ENCODE measurements around the gene GADD45GIP1. TPM values are rescaled to one million over a fixed set of nuclear protein-coding genes. Genes with fewer than 3 reads are reported as not detected.
A peak's percentile ranks its signal among the peaks of the same experiment; 100 is the strongest.

GADD45GIP1 gene
- total and polyA plus RNA-seq, 4 donors: 15.3 to 40.6 (median 23.3) TPM

- H3K4me3 ChIP-seq (ENCODE audit: low read length in 2 of 2): no peak overlapping the region
- no peak overlapping the region for H3K27ac ChIP-seq (ENCODE audit: low read depth in 1 of 2, low read length in 2 of 2)
- DNase-seq: no peak
- no peak for ATAC-seq (ENCODE audit: low FRiP score)
- no peaks in the 10 kb centered on the region for H3K9me3 ChIP-seq (ENCODE audit: control insufficient read depth, low read length)
- H3K36me3 ChIP-seq (ENCODE audit: control insufficient read depth in 1 of 2, insufficient read depth in 2 of 2, low read length in 1 of 2): no peaks in the 10 kb centered on the region
- no peaks in the 10 kb centered on the region for H3K4me1 ChIP-seq (ENCODE audit: control insufficient read depth in 1 of 2, insufficient read depth in 2 of 2, low read length in 2 of 2)
- intact Hi-C loops (cut with DNase I): no loop called here
- 76 to 83% methylated on average over 12 of the region's 12 CpGs for WGBS, 2 donors
- H3K27me3 ChIP-seq (ENCODE audit: control insufficient read depth in 1 of 2, insufficient read depth in 2 of 2, low read length in 1 of 2): no peaks in the 10 kb centered on the region
Measured at GRCh38 chr19:12913851-12914690, 43.0 kb downstream of the GADD45GIP1 start.

- 2 to 5% methylated on average over 22 of the region's 22 CpGs for WGBS, 2 donors
- no peaks in the 10 kb centered on the region for H3K36me3 ChIP-seq (ENCODE audit: control insufficient read depth in 1 of 2, insufficient read depth in 2 of 2, low read length in 1 of 2)
- peak; percentile 80 to 89 for DNase-seq
- no peak overlapping the region for H3K4me3 ChIP-seq (ENCODE audit: low read length in 2 of 2)
- no peaks in the 10 kb centered on the region for H3K9me3 ChIP-seq (ENCODE audit: control insufficient read depth, low read length)
- intact Hi-C loops (cut with DNase I): no loop called here
- peak overlapping the region in 1 of 2 donors; percentile 9 for H3K27ac ChIP-seq (ENCODE audit: low read depth in 1 of 2, low read length in 2 of 2)
- H3K27me3 ChIP-seq (ENCODE audit: control insufficient read depth in 1 of 2, insufficient read depth in 2 of 2, low read length in 1 of 2): no peaks in the 10 kb centered on the region
- no peaks in the 10 kb centered on the region for H3K4me1 ChIP-seq (ENCODE audit: control insufficient read depth in 1 of 2, insufficient read depth in 2 of 2, low read length in 2 of 2)
- peak; percentile 83 for ATAC-seq (ENCODE audit: low FRiP score)
Measured at GRCh38 chr19:12913011-12913561, 43.9 kb downstream of the GADD45GIP1 start.

GRCh38 chr19:12912571-12912970 lies 44.5 kb downstream of the GADD45GIP1 start:
- no peak overlapping the region for H3K27ac ChIP-seq (ENCODE audit: low read depth in 1 of 2, low read length in 2 of 2)

GRCh38 chr19:12907166-12907565 lies 49.9 kb downstream of the GADD45GIP1 start:
- intact Hi-C loops (cut with DNase I): no loop called here
- 88 to 92% methylated on average over 9 of the region's 9 CpGs for WGBS, 2 donors
- no peak for DNase-seq
- Histone ChIP-seq H3K9me3 (ENCODE audit: control insufficient read depth, low read length) (no peaks in the 10 kb centered on the region), H3K4me3 (ENCODE audit: low read length in 2 of 2) (no peak overlapping the region), H3K27ac (ENCODE audit: low read depth in 1 of 2, low read length in 2 of 2) (no peak overlapping the region), H3K36me3 (ENCODE audit: control insufficient read depth in 1 of 2, insufficient read depth in 2 of 2, low read length in 1 of 2) (no peaks in the 10 kb centered on the region), H3K27me3 (ENCODE audit: control insufficient read depth in 1 of 2, insufficient read depth in 2 of 2, low read length in 1 of 2) (no peaks in the 10 kb centered on the region), H3K4me1 (ENCODE audit: control insufficient read depth in 1 of 2, insufficient read depth in 2 of 2, low read length in 2 of 2) (no peaks in the 10 kb centered on the region)
- no peak for ATAC-seq (ENCODE audit: low FRiP score)

More at GRCh38 chr19:12912571-12912970, 44.5 kb downstream of the GADD45GIP1 start:
- ATAC-seq (ENCODE audit: low FRiP score): no peak
- Histone ChIP-seq H3K27me3 (ENCODE audit: control insufficient read depth in 1 of 2, insufficient read depth in 2 of 2, low read length in 1 of 2) (no peaks in the 10 kb centered on the region), H3K4me3 (ENCODE audit: low read length in 2 of 2) (no peak overlapping the region), H3K9me3 (ENCODE audit: control insufficient read depth, low read length) (no peaks in the 10 kb centered on the region), H3K36me3 (ENCODE audit: control insufficient read depth in 1 of 2, insufficient read depth in 2 of 2, low read length in 1 of 2) (no peaks in the 10 kb centered on the region), H3K4me1 (ENCODE audit: control insufficient read depth in 1 of 2, insufficient read depth in 2 of 2, low read length in 2 of 2) (no peaks in the 10 kb centered on the region)
- no peak for DNase-seq
- intact Hi-C loops (cut with DNase I): no loop called here
- 31 to 43% methylated on average over 4 of the region's 4 CpGs for WGBS, 2 donors

Small RNA genes within 50 kb of the gene (microRNA-seq; reads per million reads assigned to microRNA genes)
- gene MIR5695 (0 reads per million in 2 donors), gene MIR6515 (0 to 0.60 reads per million in 2 donors)

Other genes starting within 250 kb of the GADD45GIP1 start
- 10 to 100 TPM; 61.5 to 71.8 TPM for gene TNPO2, start 233.3 kb downstream of the GADD45GIP1 start, total RNA-seq
- 10 to 100 TPM; 15.2 to 38.5 TPM for gene TNPO2, start 233.3 kb downstream of the GADD45GIP1 start, polyA plus RNA-seq
- 100 to 1,000 TPM; 119 to 121 TPM for gene TRIR, start 222.5 kb downstream of the GADD45GIP1 start, total RNA-seq
- 100 to 1,000 TPM; 233 to 289 TPM for gene TRIR, start 222.5 kb downstream of the GADD45GIP1 start, polyA plus RNA-seq
- gene GET3, start 219.7 kb downstream of the GADD45GIP1 start, total RNA-seq: 10 to 100 TPM; 35.4 to 42.2 TPM
- 10 to 100 TPM; 61.2 to 70.6 TPM for gene GET3, start 219.7 kb downstream of the GADD45GIP1 start, polyA plus RNA-seq
- not detected for gene BEST2, start 205.4 kb downstream of the GADD45GIP1 start, total RNA-seq
- 1 to 10 TPM in 1 of 2 donors, not detected in 1; 2.5 TPM for gene BEST2, start 205.4 kb downstream of the GADD45GIP1 start, polyA plus RNA-seq
- gene HOOK2, start 181.7 kb downstream of the GADD45GIP1 start, total RNA-seq: 10 to 100 TPM; 28.5 to 45.5 TPM
- 10 to 100 TPM; 14.4 to 92.5 TPM for gene HOOK2, start 181.7 kb downstream of the GADD45GIP1 start, polyA plus RNA-seq
- 100 to 1,000 TPM; 250 to 609 TPM for gene JUNB, start 165.7 kb downstream of the GADD45GIP1 start, total RNA-seq
- gene JUNB, start 165.7 kb downstream of the GADD45GIP1 start, polyA plus RNA-seq: 100 to 1,000 TPM in 1 of 2 donors, 10 to 100 TPM in 1; 97.0 to 623 TPM
- 100 to 1,000 TPM in 1 of 2 donors, 10 to 100 TPM in 1; 90.5 to 118 TPM for gene PRDX2, start 155.4 kb downstream of the GADD45GIP1 start, total RNA-seq
- gene PRDX2, start 155.4 kb downstream of the GADD45GIP1 start, polyA plus RNA-seq: 100 to 1,000 TPM; 151 to 202 TPM
- gene THSD8, start 155.2 kb downstream of the GADD45GIP1 start, total RNA-seq: 1 to 10 TPM in 1 of 2 donors, not detected in 1; 1.2 TPM
- gene THSD8, start 155.2 kb downstream of the GADD45GIP1 start, polyA plus RNA-seq: 1 to 10 TPM in 1 of 2 donors, not detected in 1; 2.5 TPM
- gene RNASEH2A, start 150.6 kb downstream of the GADD45GIP1 start, total RNA-seq: 1 to 10 TPM; 2.9 to 7.2 TPM
- 1 to 10 TPM; 1.6 to 3.3 TPM for gene RNASEH2A, start 150.6 kb downstream of the GADD45GIP1 start, polyA plus RNA-seq
- gene RTBDN, start 122.6 kb downstream of the GADD45GIP1 start, total RNA-seq: not detected
- 1 to 10 TPM in 1 of 2 donors, not detected in 1; 2.0 TPM for gene RTBDN, start 122.6 kb downstream of the GADD45GIP1 start, polyA plus RNA-seq
- gene MAST1, start 118.7 kb downstream of the GADD45GIP1 start, total RNA-seq: under 1 TPM in 1 of 2 donors, not detected in 1; 0.54 TPM
- gene MAST1, start 118.7 kb downstream of the GADD45GIP1 start, polyA plus RNA-seq: under 1 TPM in 1 of 2 donors, not detected in 1; 0.13 TPM
- 10 to 100 TPM; 26.8 to 39.5 TPM for gene DNASE2, start 75.8 kb downstream of the GADD45GIP1 start, total RNA-seq
- 10 to 100 TPM; 27.4 to 49.9 TPM for gene DNASE2, start 75.8 kb downstream of the GADD45GIP1 start, polyA plus RNA-seq
- gene KLF1, start 70.0 kb downstream of the GADD45GIP1 start, total RNA-seq: under 1 TPM in 1 of 2 donors, not detected in 1; 0.39 TPM
- gene KLF1, start 70.0 kb downstream of the GADD45GIP1 start, polyA plus RNA-seq: not detected
- gene GCDH, start 66.1 kb downstream of the GADD45GIP1 start, total RNA-seq: 10 to 100 TPM; 15.1 to 16.4 TPM
- 10 to 100 TPM; 21.9 to 29.1 TPM for gene GCDH, start 66.1 kb downstream of the GADD45GIP1 start, polyA plus RNA-seq
- under 1 TPM; 0.42 to 0.51 TPM for gene SYCE2, start 37.9 kb downstream of the GADD45GIP1 start, total RNA-seq
- under 1 TPM in 1 of 2 donors, not detected in 1; 0.15 TPM for gene SYCE2, start 37.9 kb downstream of the GADD45GIP1 start, polyA plus RNA-seq
- gene FARSA, start 23.5 kb downstream of the GADD45GIP1 start, total RNA-seq: 10 to 100 TPM; 27.2 to 31.4 TPM
- gene FARSA, start 23.5 kb downstream of the GADD45GIP1 start, polyA plus RNA-seq: 10 to 100 TPM; 19.7 to 23.2 TPM
- 100 to 1,000 TPM; 649 to 778 TPM for gene CALR, start 18.6 kb downstream of the GADD45GIP1 start, total RNA-seq
- gene CALR, start 18.6 kb downstream of the GADD45GIP1 start, polyA plus RNA-seq: 100 to 1,000 TPM; 232 to 296 TPM
- 100 to 1,000 TPM in 1 of 2 donors, 10 to 100 TPM in 1; 80.7 to 106 TPM for gene RAD23A, start 11.4 kb downstream of the GADD45GIP1 start, total RNA-seq
- gene RAD23A, start 11.4 kb downstream of the GADD45GIP1 start, polyA plus RNA-seq: 100 to 1,000 TPM in 1 of 2 donors, 10 to 100 TPM in 1; 72.4 to 154 TPM
- gene DAND5, start 12.4 kb upstream of the GADD45GIP1 start, total RNA-seq: not detected
- under 1 TPM in 1 of 2 donors, not detected in 1; 0.13 TPM for gene DAND5, start 12.4 kb upstream of the GADD45GIP1 start, polyA plus RNA-seq
- gene NFIX, start 38.3 kb upstream of the GADD45GIP1 start, total RNA-seq: 100 to 1,000 TPM; 184 to 327 TPM
- gene NFIX, start 38.3 kb upstream of the GADD45GIP1 start, polyA plus RNA-seq: 10 to 100 TPM; 45.5 to 49.8 TPM
- gene LYL1, start 145.6 kb upstream of the GADD45GIP1 start, total RNA-seq: 10 to 100 TPM in 1 of 2 donors, 1 to 10 TPM in 1; 8.7 to 28.6 TPM
- gene LYL1, start 145.6 kb upstream of the GADD45GIP1 start, polyA plus RNA-seq: 1 to 10 TPM; 7.3 to 9.3 TPM
- gene TRMT1, start 159.5 kb upstream of the GADD45GIP1 start, total RNA-seq: 10 to 100 TPM; 23.9 to 26.5 TPM
- 10 to 100 TPM; 17.9 to 62.2 TPM for gene TRMT1, start 159.5 kb upstream of the GADD45GIP1 start, polyA plus RNA-seq
- gene NACC1, start 161.0 kb upstream of the GADD45GIP1 start, total RNA-seq: 10 to 100 TPM; 26.0 to 37.4 TPM
- gene NACC1, start 161.0 kb upstream of the GADD45GIP1 start, polyA plus RNA-seq: 1 to 10 TPM; 5.0 to 7.8 TPM
- gene STX10, start 193.2 kb upstream of the GADD45GIP1 start, total RNA-seq: 10 to 100 TPM; 33.0 to 47.4 TPM
- gene STX10, start 193.2 kb upstream of the GADD45GIP1 start, polyA plus RNA-seq: 100 to 1,000 TPM in 1 of 2 donors, 10 to 100 TPM in 1; 70.5 to 105 TPM
- 100 to 1,000 TPM; 143 to 239 TPM for gene IER2, start 193.2 kb upstream of the GADD45GIP1 start, total RNA-seq
- 100 to 1,000 TPM in 1 of 2 donors, 10 to 100 TPM in 1; 39.7 to 269 TPM for gene IER2, start 193.2 kb upstream of the GADD45GIP1 start, polyA plus RNA-seq